Kidney (tissue), 14 donors: ENCODE results near the gene TTC19. TPM values are rescaled to one million over a fixed set of nuclear protein-coding genes. Genes with fewer than 3 reads are reported as not detected.

ENCODE experiments used
- DNase-seq, 5 donors: peaks; one replicate each; pipeline ENCODE4 v3.0.0-alpha.2; 2013 to 2020
- FAIRE-seq: peaks from 2 replicates; lab custom pipeline; 2012; peaks lifted over from hg19 to GRCh38; lab: Jason Lieb, UNC
- H3K27ac ChIP-seq, 2 donors: one replicate each; pipeline ENCODE4 v1.7.0; 2013; ENCODE audit warnings: low read depth in 2 of 2, low read length in 2 of 2, inconsistent platforms in 1 of 2
- H3K27me3 ChIP-seq: one replicate; pipeline ENCODE4 v1.7.1; 2013; ENCODE audit warnings: low read length, inconsistent platforms; ENCODE audit not compliant: control insufficient read depth, insufficient read depth
- H3K36me3 ChIP-seq, 3 donors: one replicate each; pipeline versions ENCODE4 v1.7.0 to v1.7.1; 2013; ENCODE audit warnings: low read length in 3 of 3, control low read depth in 1 of 3, inconsistent platforms in 1 of 3; ENCODE audit not compliant: insufficient read depth in 3 of 3, control insufficient read depth in 2 of 3
- H3K4me1 ChIP-seq, 3 donors: one replicate each; pipeline versions ENCODE4 v1.7.0 to v1.7.1; 2013; ENCODE audit warnings: low read length in 3 of 3, inconsistent platforms in 1 of 3, low read depth in 1 of 3; ENCODE audit not compliant: control insufficient read depth in 2 of 3, insufficient read depth in 2 of 3
- H3K4me3 ChIP-seq, 3 donors: one replicate each; pipeline versions ENCODE4 v1.7.0 to v1.8.1; 2013; ENCODE audit warnings: low read length in 3 of 3, control low read depth in 1 of 3, inconsistent platforms in 1 of 3
- H3K9ac ChIP-seq, 3 donors: one replicate each; pipeline versions ENCODE4 v1.7.0 to v1.7.1; 2013; ENCODE audit warnings: low read length in 3 of 3, control low read depth in 1 of 3, inconsistent platforms in 1 of 3
- H3K9me3 ChIP-seq, 3 donors: one replicate each; pipeline versions ENCODE4 v1.7.0 to v1.7.1; 2013; ENCODE audit warnings: low read length in 3 of 3, control low read depth in 1 of 3, inconsistent platforms in 1 of 3; ENCODE audit not compliant: control insufficient read depth in 2 of 3, insufficient read depth in 1 of 3
- intact Hi-C: fragments of 100-400 bp; cut with DNase I; formaldehyde crosslinking; loops from one replicate; pipeline ENCODE4 v1.11.1; 2022
- polyA plus RNA-seq: library from polyadenylated mRNA; stranded (reverse); fragments of 350-450 nt; fragmentation: Illumina TruSeq; extraction: RNeasy Lipid Tissue Mini Kit (QIAGEN cat#74804); gene quantifications from one replicate; pipeline ENCODE4 v1.2.3, GENCODE V29; 2014; ENCODE audit warnings: low read depth, low replicate concordance; ENCODE audit not compliant: insufficient read depth
- total RNA-seq: library from RNA; stranded (reverse); fragmentation: NEBNext Ultra II Directional; extraction: Animal tissue kit (Norgen Biotek cat#: 25700); gene quantifications from one replicate; pipeline ENCODE4 v1.2.1, GENCODE V29; 2021
- TF ChIP-seq, protein P1 (sequence below): IDR thresholded peaks from 3 replicates; pipeline ENCODE4 v1.5.1; 2012; ENCODE audit warnings: mild to moderate bottlenecking, moderate library complexity, borderline replicate concordance; ENCODE audit not compliant: insufficient read depth; ENCODE audit errors: extremely low read depth
- donor health status: control.
- donor health status: control.
- donor health status: control.
- donor health status: control.
- donor health status: control.
- donor health status: DM: yes; HTN: yes; CAD: no.
- donor health status: Normal renal cell carcinoma (clear cell type).

The TTC19 gene
- total and polyA plus RNA-seq, 2 donors from 2014 or later, result 42.0 to 47.7 TPM

DNA sequence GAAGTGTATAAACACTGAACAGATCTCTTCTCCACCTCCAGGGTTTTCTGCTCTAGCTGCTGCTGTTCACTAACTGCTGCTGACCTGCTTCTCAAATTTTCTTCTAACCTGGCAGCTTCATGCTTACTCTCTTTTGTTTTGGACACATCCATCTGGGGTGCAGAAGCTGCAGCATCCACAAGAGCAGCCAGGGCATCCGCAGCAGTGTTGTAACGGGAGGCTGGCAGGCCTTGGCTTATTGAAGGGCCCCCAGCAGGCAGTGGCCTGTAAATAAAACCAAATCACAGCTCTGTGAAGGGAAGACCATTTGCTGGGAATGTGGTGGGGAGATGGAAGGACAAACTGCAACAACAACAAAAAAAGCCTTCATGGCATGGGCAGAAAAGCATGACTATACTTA lies 62.0 kb downstream of the TTC19 start:
- DNase-seq, result no peak
- Histone ChIP-seq H3K9me3 (no peaks in the 10 kb centered on the region), H3K4me3 (no peak overlapping the region), H3K27me3 (no peaks in the 10 kb centered on the region), H3K4me1 (no peaks in the 10 kb centered on the region), H3K36me3 (peaks cover 12 to 72% (median 37%) of the 10 kb centered on the region in 3 donors), H3K9ac (no peak overlapping the region), H3K27ac (no peak overlapping the region)
- TF ChIP-seq, protein P1, sequence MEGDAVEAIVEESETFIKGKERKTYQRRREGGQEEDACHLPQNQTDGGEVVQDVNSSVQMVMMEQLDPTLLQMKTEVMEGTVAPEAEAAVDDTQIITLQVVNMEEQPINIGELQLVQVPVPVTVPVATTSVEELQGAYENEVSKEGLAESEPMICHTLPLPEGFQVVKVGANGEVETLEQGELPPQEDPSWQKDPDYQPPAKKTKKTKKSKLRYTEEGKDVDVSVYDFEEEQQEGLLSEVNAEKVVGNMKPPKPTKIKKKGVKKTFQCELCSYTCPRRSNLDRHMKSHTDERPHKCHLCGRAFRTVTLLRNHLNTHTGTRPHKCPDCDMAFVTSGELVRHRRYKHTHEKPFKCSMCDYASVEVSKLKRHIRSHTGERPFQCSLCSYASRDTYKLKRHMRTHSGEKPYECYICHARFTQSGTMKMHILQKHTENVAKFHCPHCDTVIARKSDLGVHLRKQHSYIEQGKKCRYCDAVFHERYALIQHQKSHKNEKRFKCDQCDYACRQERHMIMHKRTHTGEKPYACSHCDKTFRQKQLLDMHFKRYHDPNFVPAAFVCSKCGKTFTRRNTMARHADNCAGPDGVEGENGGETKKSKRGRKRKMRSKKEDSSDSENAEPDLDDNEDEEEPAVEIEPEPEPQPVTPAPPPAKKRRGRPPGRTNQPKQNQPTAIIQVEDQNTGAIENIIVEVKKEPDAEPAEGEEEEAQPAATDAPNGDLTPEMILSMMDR, result no peak
- no peak for FAIRE-seq
- intact Hi-C loops, result no loop called here

DNA sequence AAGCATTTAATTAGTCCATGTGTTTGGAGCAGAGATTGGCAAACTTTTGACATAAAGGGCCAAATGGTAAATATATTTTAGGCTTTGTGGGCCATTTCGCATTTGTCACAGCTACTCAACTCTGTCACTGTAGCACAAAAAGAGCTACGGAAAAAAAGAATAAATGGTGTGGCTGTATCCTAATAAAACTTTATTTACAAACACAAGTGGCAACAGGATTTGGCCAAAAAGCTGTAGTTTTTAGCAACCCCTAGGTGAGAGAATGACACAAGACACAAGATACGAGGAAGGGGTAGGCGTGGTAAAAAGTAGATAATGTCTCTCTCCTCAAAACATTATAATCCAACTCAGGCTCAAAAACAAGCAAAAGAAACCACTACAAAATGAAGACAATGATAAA lies 66.5 kb downstream of the TTC19 start:
- Histone ChIP-seq H3K4me1 (no peaks in the 10 kb centered on the region), H3K27ac (no peak overlapping the region), H3K9ac (no peak overlapping the region), H3K4me3 (no peak overlapping the region), H3K27me3 (no peaks in the 10 kb centered on the region), H3K9me3 (no peaks in the 10 kb centered on the region), H3K36me3 (peaks cover 23 to 72% (median 53%) of the 10 kb centered on the region in 3 donors)
- FAIRE-seq (no peak), DNase-seq (no peak)
- intact Hi-C loops, result no loop called here
- TF ChIP-seq, protein P1, result no peak

DNA sequence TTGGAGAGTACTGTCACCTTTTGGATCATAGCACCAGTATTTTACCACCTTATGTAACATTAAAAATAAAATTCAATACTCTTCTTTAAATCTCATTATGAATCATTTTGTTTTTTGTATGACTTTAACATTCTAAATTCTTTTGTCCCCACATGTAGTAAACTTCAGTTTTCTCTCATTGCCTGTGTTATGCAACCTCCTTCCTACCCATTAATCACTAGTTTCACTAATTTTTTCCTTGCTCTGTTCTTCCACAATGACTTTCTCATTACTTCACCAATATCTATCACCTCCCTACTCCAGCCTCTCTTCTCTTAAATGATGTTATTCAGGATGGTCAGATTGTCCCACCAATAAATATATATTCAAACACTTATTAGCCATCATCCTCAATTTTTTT lies 68.7 kb downstream of the TTC19 start:
- FAIRE-seq, result no peak
- intact Hi-C loops, result no loop called here
- TF ChIP-seq, protein P1, result no peak

DNA sequence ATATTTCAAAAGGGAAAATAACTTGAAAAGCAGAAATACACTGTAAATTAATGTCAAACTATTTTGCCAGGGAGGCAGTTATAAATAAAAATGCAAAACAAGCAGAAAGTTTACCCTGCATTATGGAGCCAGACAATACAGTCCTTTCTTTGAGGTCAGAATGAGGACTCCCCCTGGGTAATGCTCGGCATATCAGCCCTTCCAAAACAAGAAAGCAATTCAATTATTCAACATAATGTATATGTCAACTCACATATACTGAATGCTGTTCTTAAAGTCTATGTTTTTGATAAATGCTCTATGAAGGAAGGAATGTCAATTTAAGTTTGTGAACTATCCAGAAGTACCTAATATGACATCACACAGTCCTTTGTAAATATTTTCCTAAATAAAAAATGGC lies 72.4 kb downstream of the TTC19 start:
- intact Hi-C loops, result no loop called here
- H3K4me1 ChIP-seq, result no peaks in the 10 kb centered on the region
- TF ChIP-seq, protein P1, result no peak
- no peak overlapping the region for H3K27ac ChIP-seq
- H3K9ac ChIP-seq, result no peak overlapping the region
- H3K27me3 ChIP-seq, result no peaks in the 10 kb centered on the region
- H3K9me3 ChIP-seq, result no peaks in the 10 kb centered on the region
- peaks cover 12 to 47% (median 46%) of the 10 kb centered on the region in 3 donors for H3K36me3 ChIP-seq
- no peak for DNase-seq
- H3K4me3 ChIP-seq, result no peak overlapping the region
- no peak for FAIRE-seq

More for the DNA sequence above, 68.7 kb downstream of the TTC19 start:
- H3K4me3 ChIP-seq, result no peak overlapping the region
- no peaks in the 10 kb centered on the region for H3K27me3 ChIP-seq
- H3K36me3 ChIP-seq, result peaks cover 19 to 63% (median 45%) of the 10 kb centered on the region in 3 donors
- DNase-seq, result no peak
- H3K27ac ChIP-seq, result no peak overlapping the region
- H3K9me3 ChIP-seq, result no peaks in the 10 kb centered on the region
- no peaks in the 10 kb centered on the region for H3K4me1 ChIP-seq
- H3K9ac ChIP-seq, result no peak overlapping the region
